Duodenal mucosa (tissue), 2 donors: Measurements from ENCODE around the gene SRD5A1.

Experiments used
- H3K27ac ChIP-seq: one replicate; pipeline ENCODE4 v1.7.0; 2013; ENCODE audit warnings: low read depth, low read length
- H3K27me3 ChIP-seq, 2 donors: one replicate each; pipeline ENCODE4 v1.7.0; 2013; ENCODE audit warnings: low read length in 2 of 2, control low read depth in 1 of 2; ENCODE audit not compliant: insufficient read depth in 2 of 2, control insufficient read depth in 1 of 2
- H3K36me3 ChIP-seq, 2 donors: one replicate each; pipeline ENCODE4 v1.7.0; 2013; ENCODE audit warnings: low read length in 2 of 2, control low read depth in 1 of 2; ENCODE audit not compliant: insufficient read depth in 2 of 2, control insufficient read depth in 1 of 2
- H3K4me1 ChIP-seq, 2 donors: one replicate each; pipeline ENCODE4 v1.7.0; 2013; ENCODE audit warnings: low read length in 2 of 2, control low read depth in 1 of 2; ENCODE audit not compliant: insufficient read depth in 2 of 2, control insufficient read depth in 1 of 2
- H3K4me3 ChIP-seq, 2 donors: one replicate each; pipeline ENCODE4 v1.7.0; 2013; ENCODE audit warnings: low read length in 2 of 2, low read depth in 1 of 2
- H3K9ac ChIP-seq, 2 donors: one replicate each; pipeline ENCODE4 v1.7.0; 2013; ENCODE audit warnings: low read length in 2 of 2, low read depth in 1 of 2
- H3K9me3 ChIP-seq, 2 donors: one replicate each; pipeline ENCODE4 v1.7.0; 2013; ENCODE audit warnings: low read length in 2 of 2, control low read depth in 1 of 2; ENCODE audit not compliant: control insufficient read depth in 1 of 2

Gene SRD5A1

DNA sequence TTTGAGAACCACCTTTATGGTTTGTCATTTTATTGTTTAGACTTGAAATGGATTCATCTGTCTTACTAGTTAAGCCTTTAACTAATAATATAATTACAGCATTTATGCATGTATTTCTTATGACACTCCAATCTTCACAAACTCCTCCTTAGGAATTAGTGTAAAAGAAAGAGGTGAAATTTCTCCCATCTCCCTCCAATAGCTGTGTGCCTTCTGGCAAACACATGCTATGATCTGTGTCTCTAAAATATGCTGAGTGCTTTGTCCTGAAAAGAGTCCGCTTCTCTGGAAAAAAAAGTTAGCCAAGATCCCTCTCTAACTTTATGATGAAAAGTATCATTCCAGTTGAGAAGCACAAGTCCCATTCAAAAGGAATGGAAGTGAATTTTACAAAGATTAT, 66.1 kb downstream of the SRD5A1 start:
- H3K27me3 ChIP-seq, result no peaks in the 10 kb centered on the region
- H3K9ac ChIP-seq, result no peak overlapping the region
- H3K27ac ChIP-seq, result no peak overlapping the region
- H3K9me3 ChIP-seq, result no peaks in the 10 kb centered on the region
- no peaks in the 10 kb centered on the region for H3K4me1 ChIP-seq
- no peaks in the 10 kb centered on the region for H3K36me3 ChIP-seq
- H3K4me3 ChIP-seq, result no peak overlapping the region

DNA sequence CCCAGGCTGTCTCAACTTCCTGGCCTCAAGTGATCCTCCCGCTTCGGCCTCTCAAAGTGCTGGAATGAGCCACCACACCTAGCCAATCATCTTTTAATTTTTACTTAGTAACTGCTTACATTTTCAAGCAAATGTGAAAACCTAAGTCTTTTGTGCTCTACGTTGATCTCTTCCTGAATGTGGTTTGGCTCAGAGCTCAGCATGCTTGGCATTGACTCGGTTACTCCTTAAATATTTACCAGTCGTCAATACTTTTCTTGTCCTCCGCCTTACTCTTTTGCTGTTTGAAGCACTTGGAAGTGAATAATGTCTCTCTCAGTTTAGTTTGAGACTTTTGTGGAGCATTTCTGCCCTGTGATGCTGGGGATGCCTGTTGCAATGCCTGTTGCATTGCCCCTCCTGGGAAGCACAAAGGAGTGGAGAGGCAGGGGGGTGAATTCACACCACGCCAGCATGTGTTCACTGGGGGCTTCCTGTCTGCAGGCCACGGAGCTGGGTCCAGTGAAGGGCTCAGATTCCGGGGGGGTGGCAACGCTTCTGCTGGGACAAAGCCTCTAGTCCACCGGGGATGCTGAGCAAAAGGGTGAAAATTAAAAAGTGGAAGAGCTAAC, 66.9 kb downstream of the SRD5A1 start:
- Histone ChIP-seq H3K4me3 (no peak overlapping the region), H3K36me3 (no peaks in the 10 kb centered on the region), H3K9me3 (no peaks in the 10 kb centered on the region), H3K4me1 (no peaks in the 10 kb centered on the region), H3K27ac (no peak overlapping the region), H3K27me3 (no peaks in the 10 kb centered on the region), H3K9ac (no peak overlapping the region)

DNA sequence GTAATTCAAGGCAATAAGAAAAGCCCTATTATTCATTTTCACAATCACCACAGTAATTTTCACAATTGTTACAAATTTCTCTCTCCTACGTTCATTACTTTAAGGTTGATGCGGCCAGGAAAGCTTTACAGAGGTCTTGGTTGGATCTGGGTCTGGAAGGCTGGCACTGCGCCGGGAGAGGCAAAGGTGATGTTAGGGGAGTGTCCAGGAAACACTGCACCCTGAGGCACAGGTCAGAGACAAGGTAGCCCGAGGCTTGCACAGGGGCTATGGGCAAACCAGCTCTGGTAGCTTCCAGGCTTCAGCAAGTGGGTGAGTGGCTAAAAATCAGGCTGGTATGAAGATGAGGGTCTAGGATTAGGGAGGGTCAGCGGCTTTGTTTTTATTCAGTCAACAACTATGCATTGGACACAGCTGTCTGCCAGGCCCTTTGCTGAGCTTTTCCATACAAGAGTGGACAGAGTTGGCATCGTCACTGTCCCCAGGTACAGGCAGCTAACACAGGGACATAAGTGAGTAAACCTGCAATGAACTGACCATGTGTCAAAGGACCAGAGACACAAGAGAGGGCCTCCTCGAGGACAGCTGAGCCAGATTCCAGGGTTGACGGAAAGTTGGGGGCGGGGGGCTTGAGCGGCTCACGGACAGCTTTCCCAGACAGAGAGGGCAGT, 67.6 kb downstream of the SRD5A1 start:
- H3K9me3 ChIP-seq, result no peaks in the 10 kb centered on the region
- H3K4me3 ChIP-seq, result no peak overlapping the region
- H3K9ac ChIP-seq, result no peak overlapping the region
- H3K4me1 ChIP-seq, result no peaks in the 10 kb centered on the region
- H3K36me3 ChIP-seq, result no peaks in the 10 kb centered on the region
- no peak overlapping the region for H3K27ac ChIP-seq
- H3K27me3 ChIP-seq, result no peaks in the 10 kb centered on the region

DNA sequence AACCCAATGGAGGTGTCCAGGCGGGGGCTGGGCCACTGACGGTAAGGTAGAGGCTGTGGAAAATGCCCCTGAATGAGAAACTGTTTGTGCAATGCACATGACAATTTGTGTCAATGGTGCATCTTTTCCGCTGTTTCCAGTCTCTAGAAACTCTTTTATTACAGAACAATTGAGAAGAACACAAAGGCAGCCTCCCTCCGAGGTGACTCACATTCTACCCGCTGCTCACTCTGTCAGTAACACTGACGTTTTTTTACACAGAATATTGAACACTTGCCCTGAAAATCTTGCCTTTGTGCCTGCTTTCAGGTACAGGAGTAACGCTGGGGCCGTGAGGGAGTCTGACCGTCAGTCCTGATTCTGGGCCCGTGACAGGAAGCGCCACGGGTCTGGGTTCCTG, 68.3 kb downstream of the SRD5A1 start:
- H3K27me3 ChIP-seq, result no peaks in the 10 kb centered on the region
- no peaks in the 10 kb centered on the region for H3K4me1 ChIP-seq
- no peak overlapping the region for H3K4me3 ChIP-seq
- H3K9me3 ChIP-seq, result no peaks in the 10 kb centered on the region
- no peak overlapping the region for H3K27ac ChIP-seq
- H3K36me3 ChIP-seq, result no peaks in the 10 kb centered on the region
- H3K9ac ChIP-seq, result no peak overlapping the region

DNA sequence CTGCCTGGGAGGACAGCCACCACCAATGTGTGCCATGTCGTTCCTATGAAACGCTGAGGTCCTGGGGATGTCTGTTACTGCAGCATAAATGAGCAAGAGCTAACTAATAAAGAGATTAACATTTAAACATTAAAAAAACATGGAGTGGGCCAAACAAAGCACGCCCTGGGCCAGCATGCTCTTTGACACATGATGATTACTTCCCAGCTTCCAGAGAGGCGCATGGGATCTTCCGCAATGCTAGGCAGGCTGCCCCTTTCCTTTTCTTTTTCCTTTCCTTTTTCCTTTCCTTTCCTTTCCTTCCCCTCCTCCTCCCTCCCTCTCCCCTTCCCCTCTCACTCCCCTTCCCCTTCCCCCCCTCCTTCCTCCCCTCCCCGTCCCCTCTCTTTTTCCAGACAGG, 69.4 kb downstream of the SRD5A1 start:
- Histone ChIP-seq H3K36me3 (no peaks in the 10 kb centered on the region), H3K27me3 (no peaks in the 10 kb centered on the region), H3K9me3 (no peaks in the 10 kb centered on the region), H3K27ac (no peak overlapping the region), H3K4me1 (no peaks in the 10 kb centered on the region), H3K4me3 (no peak overlapping the region), H3K9ac (no peak overlapping the region)

DNA sequence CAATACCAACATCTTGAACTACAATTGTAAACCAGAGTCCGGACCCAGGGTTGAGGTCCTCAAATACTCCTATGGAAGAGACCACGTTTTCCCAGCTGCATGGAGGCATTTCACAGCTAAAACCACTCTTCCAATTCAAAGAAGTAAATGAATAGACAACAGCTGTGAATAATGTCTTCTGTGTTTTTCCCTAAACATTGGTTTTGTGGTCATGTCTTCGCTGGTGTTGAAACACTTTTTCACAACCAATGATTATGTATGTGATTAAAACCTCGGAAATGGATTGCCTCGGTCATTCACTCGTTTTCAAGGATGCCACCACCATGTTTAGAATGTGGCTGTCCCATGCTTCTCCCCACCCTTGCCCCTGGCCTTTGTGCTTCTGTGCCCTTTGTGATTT, 70.6 kb downstream of the SRD5A1 start:
- no peaks in the 10 kb centered on the region for H3K36me3 ChIP-seq
- no peak overlapping the region for H3K4me3 ChIP-seq
- H3K4me1 ChIP-seq, result no peaks in the 10 kb centered on the region
- H3K9ac ChIP-seq, result no peak overlapping the region
- H3K27ac ChIP-seq, result no peak overlapping the region
- H3K27me3 ChIP-seq, result no peaks in the 10 kb centered on the region
- no peaks in the 10 kb centered on the region for H3K9me3 ChIP-seq

DNA sequence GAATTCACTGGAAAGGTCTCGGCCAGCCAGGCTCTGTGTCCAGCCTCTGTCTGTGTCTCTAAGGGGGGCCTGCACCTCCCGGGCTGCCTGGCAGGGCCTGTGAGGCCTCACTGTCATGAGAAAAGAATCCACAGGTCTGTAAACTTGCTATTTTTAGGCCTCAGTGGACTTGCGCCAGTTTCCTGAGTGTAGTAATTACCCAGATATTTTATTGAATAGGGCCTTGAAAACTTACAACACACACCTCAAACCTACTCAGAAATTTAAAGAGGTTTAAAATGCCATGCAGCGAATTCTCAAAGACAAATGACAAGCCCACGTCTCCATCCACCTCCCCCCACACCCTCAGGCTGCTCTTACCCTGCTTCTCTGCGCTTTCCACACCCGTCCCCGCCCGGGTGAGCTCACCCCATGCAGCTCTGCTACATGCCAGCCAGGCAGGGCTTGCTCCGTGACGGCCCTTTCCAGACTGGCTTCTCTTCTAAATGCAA, 71.2 kb downstream of the SRD5A1 start:
- no peaks in the 10 kb centered on the region for H3K4me1 ChIP-seq
- H3K36me3 ChIP-seq, result no peaks in the 10 kb centered on the region
- no peak overlapping the region for H3K9ac ChIP-seq
- H3K27ac ChIP-seq, result no peak overlapping the region
- H3K4me3 ChIP-seq, result no peak overlapping the region
- no peaks in the 10 kb centered on the region for H3K27me3 ChIP-seq
- H3K9me3 ChIP-seq, result no peaks in the 10 kb centered on the region

DNA sequence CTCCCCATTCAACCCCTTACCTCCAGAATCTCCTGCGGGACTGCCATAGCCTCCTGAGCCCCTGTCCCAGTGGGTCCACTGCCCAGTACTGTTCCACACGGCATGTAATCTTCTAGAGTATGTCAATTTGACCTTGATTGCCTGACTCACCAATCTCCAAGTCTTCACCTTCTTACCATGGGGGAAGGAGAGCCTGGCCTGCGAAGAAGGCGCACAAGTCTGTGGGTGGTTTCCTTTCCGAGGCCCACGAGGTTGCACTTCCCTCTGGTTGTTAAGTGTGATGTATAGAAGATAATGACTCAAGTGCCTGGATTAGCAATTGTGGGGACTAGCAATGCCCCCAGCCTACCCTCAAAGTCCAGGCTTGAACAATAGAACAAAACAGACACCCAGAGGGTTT, 71.8 kb downstream of the SRD5A1 start:
- no peaks in the 10 kb centered on the region for H3K9me3 ChIP-seq
- H3K36me3 ChIP-seq, result no peaks in the 10 kb centered on the region
- H3K27me3 ChIP-seq, result no peaks in the 10 kb centered on the region
- no peaks in the 10 kb centered on the region for H3K4me1 ChIP-seq
- no peak overlapping the region for H3K4me3 ChIP-seq
- no peak overlapping the region for H3K9ac ChIP-seq
- no peak overlapping the region for H3K27ac ChIP-seq

DNA sequence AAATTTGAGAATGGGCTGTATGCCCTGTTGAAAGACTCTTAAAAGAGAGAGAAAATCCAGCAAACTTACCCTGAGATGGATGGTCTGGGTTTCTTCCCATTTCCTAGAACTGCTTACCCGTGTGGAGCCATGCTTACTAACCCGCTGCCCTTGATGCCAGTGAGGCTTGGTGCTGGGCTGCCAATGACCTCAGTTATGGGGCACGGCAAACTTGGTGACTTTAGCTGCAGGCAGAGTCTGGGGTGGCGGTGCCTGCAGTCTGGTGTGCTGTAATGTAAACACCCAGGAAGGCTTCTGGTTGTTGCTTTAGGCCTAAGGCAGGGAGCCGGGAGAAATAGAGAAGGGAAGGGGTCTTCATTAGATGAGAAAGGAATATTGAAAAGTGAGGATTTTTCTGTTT, 72.7 kb downstream of the SRD5A1 start:
- H3K4me3 ChIP-seq, result no peak overlapping the region
- H3K27me3 ChIP-seq, result no peaks in the 10 kb centered on the region
- H3K9me3 ChIP-seq, result no peaks in the 10 kb centered on the region
- H3K9ac ChIP-seq, result no peak overlapping the region
- no peak overlapping the region for H3K27ac ChIP-seq
- H3K4me1 ChIP-seq, result no peaks in the 10 kb centered on the region
- no peaks in the 10 kb centered on the region for H3K36me3 ChIP-seq

DNA sequence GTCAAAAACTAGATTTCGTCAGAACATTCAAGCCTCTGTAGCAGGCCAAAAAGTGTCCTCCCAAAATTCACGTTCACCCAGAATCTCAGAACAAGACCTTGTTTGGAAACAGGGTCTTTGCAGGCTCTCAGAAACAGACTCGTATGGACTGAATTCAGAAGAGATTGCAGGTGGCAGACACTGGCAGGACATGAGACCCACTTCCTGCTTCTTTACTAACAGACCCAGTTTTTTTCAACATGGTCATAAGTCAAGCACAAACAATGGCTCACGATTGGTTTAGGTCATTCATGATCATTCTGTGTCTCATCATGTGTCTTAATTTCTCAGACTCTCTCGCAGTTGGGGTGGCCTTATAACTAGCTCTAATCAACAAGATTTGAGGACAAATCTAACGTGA, 74.6 kb downstream of the SRD5A1 start:
- H3K27me3 ChIP-seq, result no peaks in the 10 kb centered on the region
- no peak overlapping the region for H3K9ac ChIP-seq
- H3K4me3 ChIP-seq, result no peak overlapping the region
- H3K36me3 ChIP-seq, result no peaks in the 10 kb centered on the region
- peaks cover 6% of the 10 kb centered on the region in 2 donors for H3K4me1 ChIP-seq
- H3K9me3 ChIP-seq, result no peaks in the 10 kb centered on the region
- H3K27ac ChIP-seq, result no peak overlapping the region
